GM19239 (cell line): ENCODE results near the gene ALG5.

Source experiments
- DNase-seq: peaks from one replicate; pipeline ENCODE4 v3.0.0; 2011; ENCODE audit warnings: low spot score; ENCODE audit not compliant: insufficient read length
- FAIRE-seq: peaks from 2 replicates; lab custom pipeline; 2011; peaks lifted over from hg19 to GRCh38; lab: Jason Lieb, UNC

ALG5 gene

GRCh38 chr13:36981156-36981743 is 17.9 kb downstream of the ALG5 start:
- DNase-seq = no peak
- FAIRE-seq = peak; percentile 83

DNA sequence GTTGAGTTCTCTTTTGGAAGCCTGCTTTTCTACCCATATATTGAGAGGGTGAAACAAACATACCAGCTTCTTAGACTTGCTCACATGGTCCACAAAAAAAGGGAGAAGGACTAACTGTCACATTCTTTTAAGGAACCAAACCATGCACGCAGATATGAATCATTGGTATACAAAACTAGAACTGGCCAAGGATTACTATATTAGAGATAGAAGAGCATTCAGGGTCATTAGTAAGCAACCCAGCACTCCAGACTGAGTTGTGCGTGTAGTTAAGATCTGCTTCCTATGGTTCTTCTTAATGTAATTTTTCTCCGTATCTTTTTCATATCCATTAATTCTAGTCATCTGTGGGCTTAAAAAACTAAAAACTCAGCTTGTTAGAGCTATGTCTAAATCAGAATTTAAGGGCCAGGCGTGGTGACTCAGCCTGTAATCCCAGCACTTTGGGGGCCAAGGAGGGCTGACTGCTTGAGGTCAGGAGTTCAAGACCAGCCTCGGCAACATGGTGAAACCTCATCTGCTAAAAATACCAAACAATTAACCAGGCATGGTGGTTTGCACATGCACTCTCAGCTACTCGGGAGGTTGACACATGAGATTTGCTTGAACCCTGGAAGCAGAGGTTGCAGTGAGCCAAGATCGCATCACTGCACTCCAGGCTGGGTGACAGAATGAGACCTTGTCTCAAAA is 19.6 kb downstream of the ALG5 start:
- no peak for DNase-seq

DNA sequence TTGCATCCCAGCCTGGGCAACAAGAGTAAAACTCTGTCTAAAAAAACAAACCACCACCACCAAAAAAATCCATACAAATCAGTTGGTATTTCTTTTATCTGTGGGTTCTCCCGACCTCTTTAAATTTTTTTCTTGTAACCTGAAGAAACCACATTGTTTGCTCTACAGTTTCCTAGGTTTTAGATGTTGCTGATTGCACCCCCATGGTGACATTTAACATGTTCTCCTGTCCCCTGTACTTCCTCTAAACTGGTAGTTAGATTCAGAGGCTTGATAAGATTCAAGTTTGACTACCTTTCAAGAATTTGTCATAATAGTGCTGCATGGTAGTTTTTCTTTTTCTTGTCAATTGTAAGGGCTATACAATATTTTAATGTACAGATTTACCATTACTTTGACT is 24.0 kb downstream of the ALG5 start:
- FAIRE-seq (no peak), DNase-seq (no peak)

More for the DNA sequence above, 19.6 kb downstream of the ALG5 start:
- no peak for FAIRE-seq

DNA sequence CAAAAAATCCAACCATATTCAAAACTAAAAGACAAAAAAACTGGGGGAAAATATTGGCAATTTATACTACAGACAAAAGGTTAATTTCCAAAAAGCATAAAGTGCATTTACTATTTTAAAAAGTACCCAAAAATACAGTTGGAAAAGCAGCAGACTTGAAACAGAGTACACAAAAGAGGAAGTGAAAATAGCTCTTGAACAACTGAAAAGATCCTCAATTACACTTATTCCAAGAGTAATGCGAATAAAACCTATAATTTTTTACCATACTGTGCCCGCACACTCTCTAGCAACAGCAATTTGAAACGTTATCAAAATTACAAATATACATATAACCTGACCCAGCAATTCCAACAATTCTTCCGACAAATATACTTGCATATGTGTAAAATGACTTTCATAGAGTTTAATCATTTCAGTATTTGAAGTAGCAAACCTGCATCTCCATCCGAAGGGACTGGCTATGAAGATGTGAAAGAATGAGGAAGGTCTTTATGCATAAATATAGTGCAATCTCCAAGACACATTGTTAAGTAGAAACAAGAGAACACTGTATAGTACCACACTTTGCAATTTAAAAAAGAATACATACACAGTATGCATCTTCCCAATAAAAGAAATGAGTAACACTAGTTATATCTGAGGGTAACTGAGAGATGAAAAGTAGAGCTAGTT is 25.4 kb downstream of the ALG5 start:
- FAIRE-seq = peak; percentile 76

GRCh38 chr13:36973009-36973408 is 26.1 kb downstream of the ALG5 start:
- FAIRE-seq (no peak), DNase-seq (no peak)

More for the DNA sequence above, 25.4 kb downstream of the ALG5 start:
- peak; percentile 6 for DNase-seq

DNA sequence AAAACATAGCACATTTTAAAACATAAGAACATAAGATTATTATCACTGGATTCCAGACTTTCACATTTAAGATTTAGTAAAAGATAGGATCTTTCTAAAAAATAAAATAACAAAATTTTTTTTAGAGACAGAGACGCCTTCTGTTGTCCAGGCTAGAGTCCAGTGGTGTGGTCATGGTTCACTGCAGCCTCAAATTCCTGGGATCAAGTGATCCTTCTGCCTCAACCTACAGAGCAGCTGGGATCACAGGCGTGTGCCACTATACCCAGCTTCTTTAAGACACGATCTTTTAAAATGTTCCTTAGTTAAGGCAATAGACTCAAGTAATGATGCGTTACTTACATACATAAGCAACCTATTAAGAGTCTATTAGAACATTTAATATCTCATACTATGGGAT is 32.7 kb downstream of the ALG5 start:
- FAIRE-seq = no peak
- no peak for DNase-seq

DNA sequence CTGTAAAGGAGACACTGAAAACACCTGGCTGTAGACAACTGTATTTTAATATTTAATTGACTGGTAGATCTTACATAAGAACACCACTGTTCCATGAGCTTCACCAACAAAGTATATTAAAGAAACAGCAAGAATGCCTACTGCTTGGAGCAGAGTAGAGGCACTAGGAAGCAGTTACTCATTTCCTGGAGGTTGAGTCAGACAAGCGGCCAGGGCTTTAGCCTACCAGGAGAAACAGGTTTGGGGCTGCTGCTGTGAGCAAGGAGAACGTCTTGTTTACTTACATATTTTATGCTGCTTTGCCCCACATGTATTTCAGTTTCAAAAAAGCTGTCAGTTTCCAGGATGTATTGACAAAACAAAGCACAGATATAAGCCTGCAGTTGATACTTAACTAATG is 33.4 kb downstream of the ALG5 start:
- no peak for DNase-seq
- no peak for FAIRE-seq

DNA sequence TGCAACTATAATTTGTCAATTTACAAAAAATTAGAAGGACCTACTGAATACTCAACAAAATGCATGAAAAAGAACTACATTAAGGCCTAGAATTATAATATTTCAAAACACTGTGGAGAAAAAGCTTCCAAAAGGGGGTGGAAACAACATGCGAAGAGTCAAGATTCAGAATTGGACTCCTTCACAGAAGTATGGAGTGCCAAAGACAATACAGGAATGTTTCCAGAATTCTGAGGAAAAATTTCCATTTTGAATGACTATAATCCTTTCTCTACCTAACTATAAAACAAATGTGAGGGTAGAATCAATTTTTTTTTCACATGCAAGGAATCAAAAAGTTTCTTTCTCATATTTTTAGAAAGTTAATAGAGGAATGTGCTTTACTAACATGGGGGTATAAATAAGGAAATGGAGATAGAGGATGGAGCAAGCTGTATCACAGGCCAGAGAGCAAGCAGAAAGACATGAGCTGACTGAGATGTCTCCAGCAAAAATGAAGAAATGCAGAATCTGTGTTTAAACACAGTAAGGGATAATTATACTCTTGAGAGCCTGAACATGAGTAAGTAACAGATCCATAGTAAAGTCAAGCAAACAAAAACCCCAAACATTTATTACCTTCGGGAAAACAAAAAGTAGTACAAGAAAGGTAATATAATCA is 39.6 kb downstream of the ALG5 start:
- DNase-seq (no peak), FAIRE-seq (no peak)

DNA sequence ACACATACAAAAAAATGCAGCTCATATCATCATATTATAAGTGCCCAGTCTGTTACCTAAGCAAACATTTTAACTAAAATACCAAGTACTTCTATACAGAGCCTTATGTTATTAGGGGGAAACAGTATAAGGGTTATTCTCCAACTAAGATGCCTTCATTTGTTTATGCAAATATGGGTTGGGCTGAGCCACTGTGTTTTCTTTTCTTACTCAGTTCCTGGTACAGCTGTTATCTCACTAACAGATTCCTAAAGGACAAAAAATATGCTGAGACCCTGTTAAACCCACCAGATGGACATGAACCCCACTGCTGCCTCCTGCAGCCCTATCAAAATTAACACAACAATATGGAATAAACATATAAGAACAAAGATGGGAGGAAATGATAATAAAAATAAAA is 44.6 kb downstream of the ALG5 start:
- DNase-seq (no peak), FAIRE-seq (no peak)

DNA sequence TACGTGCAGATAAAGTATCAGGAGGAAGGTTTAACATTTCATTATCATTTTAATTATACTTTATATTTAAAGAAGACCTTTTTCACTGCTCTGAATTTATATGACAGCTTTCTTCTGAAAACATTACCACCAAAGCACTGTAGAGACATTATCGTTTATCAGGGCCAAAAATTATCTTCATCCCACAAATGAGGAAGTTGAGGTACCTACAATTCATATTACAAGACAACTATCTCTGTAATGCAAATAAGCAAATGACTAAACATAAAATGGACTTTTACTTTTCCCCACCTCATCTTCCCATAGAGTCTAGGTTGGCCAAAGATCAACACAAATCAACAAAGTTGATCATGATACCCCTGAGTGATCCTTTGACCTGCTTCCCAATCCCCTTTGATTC is 48.2 kb downstream of the ALG5 start:
- no peak for FAIRE-seq
- no peak for DNase-seq

DNA sequence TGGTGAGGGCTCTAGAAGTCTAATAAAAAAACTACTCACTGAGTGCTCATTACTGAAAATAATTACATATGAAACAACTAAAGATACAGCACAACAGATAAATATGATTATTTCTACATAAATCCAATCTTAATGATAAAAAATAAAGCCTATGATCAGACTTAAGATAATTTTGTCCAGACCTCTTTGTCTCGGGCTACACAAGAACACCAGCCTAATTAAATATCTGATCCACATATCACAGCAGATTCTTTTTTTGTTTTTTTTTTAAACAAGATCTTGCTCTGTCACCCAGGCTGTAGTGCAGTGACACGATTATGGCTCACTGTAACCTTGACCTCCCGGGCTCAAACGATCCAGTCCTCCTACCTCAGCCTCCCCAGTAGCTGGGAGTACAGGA is 48.8 kb downstream of the ALG5 start:
- FAIRE-seq (no peak), DNase-seq (no peak)

DNA sequence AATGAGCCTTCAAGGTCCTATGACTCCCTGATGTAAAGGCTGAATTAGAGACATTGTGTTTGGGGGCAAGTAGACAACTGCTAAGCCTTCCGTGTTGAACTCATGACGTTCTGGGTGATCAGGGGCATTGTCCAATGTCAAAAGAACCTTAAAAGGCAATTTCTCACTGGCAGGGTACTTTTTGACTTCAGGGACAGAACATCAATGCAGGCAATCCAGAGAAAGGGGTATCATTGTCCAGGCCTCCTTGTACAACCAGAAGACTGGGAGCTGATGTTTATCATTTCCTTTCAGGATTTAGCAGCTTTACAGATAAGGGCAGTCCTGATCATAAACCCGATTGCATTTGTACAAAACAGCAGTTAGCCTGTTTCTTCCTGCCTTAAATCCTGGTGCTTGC is 54.1 kb downstream of the ALG5 start:
- no peak for FAIRE-seq
- no peak for DNase-seq

DNA sequence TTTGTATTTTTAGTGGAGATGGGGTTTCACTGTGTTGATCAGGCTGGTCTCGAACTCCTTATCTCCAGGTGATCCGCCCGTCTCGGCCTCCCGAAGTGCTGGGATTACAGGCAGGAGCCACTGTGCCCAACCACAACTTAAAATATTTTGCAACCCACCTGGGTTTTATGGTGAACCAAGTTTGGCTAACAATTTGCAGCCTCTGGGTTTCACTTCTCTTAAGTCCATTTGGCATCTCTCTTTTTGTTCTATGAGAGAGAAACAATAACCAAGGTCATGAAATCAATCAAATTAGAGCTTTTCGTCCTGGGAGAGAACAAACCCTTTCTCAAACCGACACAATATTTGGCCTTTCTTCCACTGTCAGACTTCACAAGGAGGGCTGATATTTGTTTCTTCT is 73.5 kb downstream of the ALG5 start:
- FAIRE-seq (no peak), DNase-seq (no peak)

- DNase-seq (no peak), FAIRE-seq (no peak)
Observed at GRCh38 chr13:36924001-36924400, 75.1 kb downstream of the ALG5 start.

- no peak for FAIRE-seq
Observed at GRCh38 chr13:36921631-36922301, 77.4 kb downstream of the ALG5 start.

DNA sequence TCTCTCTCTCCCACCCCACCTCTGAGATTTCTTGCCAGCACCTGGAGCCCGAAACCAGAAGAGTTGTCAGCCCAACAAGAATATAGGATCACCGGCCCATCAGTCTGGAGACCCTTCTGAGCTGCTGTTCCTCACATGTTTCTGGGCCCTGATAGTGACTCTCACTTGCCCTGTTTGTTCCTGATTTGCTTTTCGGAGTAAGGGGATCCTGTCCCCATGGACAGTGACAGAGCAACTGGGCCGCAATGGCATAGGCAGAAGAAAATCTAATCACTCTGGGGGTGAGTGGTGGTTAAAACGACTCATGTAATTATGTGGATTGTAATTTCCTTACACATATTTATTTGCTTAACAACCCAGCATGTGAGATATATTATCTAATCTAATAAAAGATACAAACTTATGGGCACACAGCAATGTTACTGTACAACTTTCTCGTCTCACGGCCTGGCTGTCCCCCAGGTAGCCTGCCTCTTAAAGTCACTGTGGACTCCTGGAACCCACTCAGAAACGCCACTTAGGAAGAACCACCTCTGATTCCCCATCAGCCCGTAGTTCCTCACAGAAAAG is 78.4 kb downstream of the ALG5 start:
- no peak for FAIRE-seq

More at GRCh38 chr13:36921631-36922301, 77.4 kb downstream of the ALG5 start:
- no peak for DNase-seq

DNA sequence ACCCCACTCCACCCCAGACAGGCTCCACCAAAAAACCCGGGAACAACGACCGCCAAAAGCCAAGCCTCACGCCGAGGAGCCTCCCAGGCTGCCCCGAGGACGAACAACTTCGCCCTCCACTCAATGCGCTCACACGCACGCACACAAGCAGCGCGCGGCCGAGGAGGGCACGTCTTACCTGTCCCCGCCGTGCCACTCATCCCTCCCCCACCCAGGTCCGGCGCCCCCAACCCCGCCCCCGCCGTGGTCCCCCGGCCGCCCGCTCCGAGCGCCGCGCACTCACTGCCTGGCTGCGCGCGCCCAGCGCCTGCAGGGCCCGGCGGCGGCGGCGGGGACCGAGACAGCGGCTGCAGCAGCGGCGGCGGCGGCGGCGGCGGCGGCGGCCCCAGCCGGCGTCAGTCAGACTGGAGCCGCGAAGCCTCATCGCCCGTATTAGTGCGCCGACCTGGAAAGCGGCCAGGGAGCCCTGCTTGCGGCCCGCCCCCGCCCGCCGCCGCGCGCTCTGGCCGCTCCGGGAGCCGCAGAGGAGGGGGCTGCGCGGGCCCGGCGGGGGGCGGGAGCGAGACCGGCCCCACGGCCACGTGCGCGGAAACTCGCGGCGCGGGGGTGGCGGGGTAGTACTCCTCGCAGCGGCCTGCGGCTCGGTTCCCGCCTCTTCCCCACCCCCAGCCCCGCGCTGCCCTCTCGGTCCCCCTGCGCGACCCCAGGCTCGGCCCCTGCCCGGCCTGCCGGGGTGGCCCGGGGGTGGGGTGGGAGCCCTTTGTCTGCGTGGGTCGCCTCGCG is 79.1 kb downstream of the ALG5 start, which contains the start of gene SMAD9:
Gene SMAD9 (minus strand): TSS at position 406 of the 783 bp plus-strand sequence. CDS start 40,549 bp downstream, outside the sequence.
- FAIRE-seq (no peak), DNase-seq (peak; percentile 41)

More for the DNA sequence above, 78.4 kb downstream of the ALG5 start:
- DNase-seq = no peak

- FAIRE-seq = no peak
Observed at GRCh38 chr13:36919171-36919832, 79.8 kb downstream of the ALG5 start.

More at GRCh38 chr13:36919171-36919832, 79.8 kb downstream of the ALG5 start:
- DNase-seq = no peak
